ENCODE measurements around the gene TERF2IP.

- no peak for TF ChIP-seq CTCF (IDR thresholded peaks at IDR 0.05)
- no peak for TF ChIP-seq POLR2A (IDR thresholded peaks at IDR 0.05)
Measured at GRCh38 chr16:75695708-75696107, 48.1 kb downstream of the TERF2IP start.
